Amniotic stem cell (primary cell): ENCODE measurements around the gene GNAO1.

Source experiments
- DNase-seq: peaks from one replicate; lab custom pipeline; 2025; lab: John Stamatoyannopoulos, UW

Gene GNAO1

GRCh38 chr16:56191156-56191815, at the start of gene GNAO1:
TSS of gene GNAO1 (plus strand) at chr16:56191489. CDS start at chr16:56192236, 747 bp downstream.
- peak; percentile 10 for DNase-seq

GRCh38 chr16:56143666-56144065, 47.6 kb upstream of the GNAO1 start:
- no peak for DNase-seq

- no peak for DNase-seq
These were observed 45.9 kb upstream of the GNAO1 start for GRCh38 chr16:56145369-56145768.

- DNase-seq, result no peak
These were observed 39.7 kb upstream of the GNAO1 start for GRCh38 chr16:56151621-56152020.

GRCh38 chr16:56161658-56162057, 29.6 kb upstream of the GNAO1 start:
- DNase-seq, result no peak

GRCh38 chr16:56163089-56163488, 28.2 kb upstream of the GNAO1 start:
- DNase-seq, result no peak

GRCh38 chr16:56163938-56164337, 27.4 kb upstream of the GNAO1 start:
- DNase-seq, result no peak

- no peak for DNase-seq
These were observed 26.7 kb upstream of the GNAO1 start for GRCh38 chr16:56164636-56165035.

GRCh38 chr16:56174411-56174810, 16.9 kb upstream of the GNAO1 start:
- DNase-seq, result no peak

GRCh38 chr16:56181401-56181800, 9.9 kb upstream of the GNAO1 start:
- no peak for DNase-seq

GRCh38 chr16:56183266-56183665, 8.0 kb upstream of the GNAO1 start:
- DNase-seq, result no peak

- DNase-seq, result no peak
These were observed 1.1 kb upstream of the GNAO1 start for GRCh38 chr16:56190048-56190676.

GRCh38 chr16:56190677-56191155, 573 bp upstream of the GNAO1 start:
- DNase-seq, result no peak

- no peak for DNase-seq
These were observed 746 bp downstream of the GNAO1 start for GRCh38 chr16:56191835-56192634.

GRCh38 chr16:56192635-56192945, 1.3 kb downstream of the GNAO1 start:
- no peak for DNase-seq

GRCh38 chr16:56192986-56193945, 2.0 kb downstream of the GNAO1 start:
- no peak for DNase-seq

GRCh38 chr16:56193951-56194726, 2.9 kb downstream of the GNAO1 start:
- DNase-seq, result peak; percentile 55

- DNase-seq, result no peak
These were observed 3.9 kb downstream of the GNAO1 start for GRCh38 chr16:56195151-56195550.

GRCh38 chr16:56196381-56196780, 5.1 kb downstream of the GNAO1 start:
- no peak for DNase-seq

GRCh38 chr16:56197192-56197992, 6.1 kb downstream of the GNAO1 start:
- no peak for DNase-seq
